Mesenchymal stem cell (in vitro differentiated cells and primary cell): Measurements from ENCODE around the gene ADAMTS17.

Source experiments
- DNase-seq: peaks from one replicate; pipeline ENCODE4 v3.0.0-alpha.2; 2013
- H2AFZ ChIP-seq: one replicate; pipeline ENCODE4 v1.6.1; 2013; ENCODE audit warnings: low read depth, mild to moderate bottlenecking, control low read depth, inconsistent platforms, low read length, moderate library complexity
- H2AK5ac ChIP-seq: 2 replicates; pipeline ENCODE4 v1.6.1; 2013; ENCODE audit warnings: low read length, moderate library complexity, mild to moderate bottlenecking, inconsistent platforms; ENCODE audit not compliant: severe bottlenecking
- H2BK120ac ChIP-seq: one replicate; pipeline ENCODE4 v1.6.1; 2013; ENCODE audit warnings: low read depth, mild to moderate bottlenecking, inconsistent platforms, low read length, moderate library complexity
- H2BK12ac ChIP-seq, 2 experiments: one replicate each; pipeline ENCODE4 v1.6.1; 2013; ENCODE audit warnings: inconsistent platforms in 2 of 2, low read length in 2 of 2, mild to moderate bottlenecking in 2 of 2, moderate library complexity in 2 of 2, control low read depth in 1 of 2
- H2BK15ac ChIP-seq: one replicate; pipeline ENCODE4 v1.6.1; 2013; ENCODE audit warnings: mild to moderate bottlenecking, low read depth, inconsistent platforms; ENCODE audit not compliant: poor library complexity, severe bottlenecking
- H2BK5ac ChIP-seq: 2 replicates; pipeline ENCODE4 v1.6.1; 2013; ENCODE audit warnings: low read depth, mild to moderate bottlenecking, low read length, control low read depth, inconsistent platforms; ENCODE audit not compliant: poor library complexity, severe bottlenecking
- H3K14ac ChIP-seq, 2 experiments: one replicate each; pipeline ENCODE4 v1.6.1; 2013; ENCODE audit warnings: inconsistent platforms in 2 of 2, low read length in 2 of 2, control low read depth in 1 of 2, mild to moderate bottlenecking in 1 of 2, moderate library complexity in 1 of 2
- H3K18ac ChIP-seq, 2 experiments: one replicate each; pipeline ENCODE4 v1.6.1; 2013; ENCODE audit warnings: inconsistent platforms in 2 of 2, low read length in 2 of 2, control low read depth in 1 of 2, low read depth in 1 of 2, mild to moderate bottlenecking in 1 of 2
- H3K23ac ChIP-seq, 2 experiments: one replicate each; pipeline ENCODE4 v1.6.1; 2013; ENCODE audit warnings: inconsistent platforms in 2 of 2, low read length in 2 of 2, mild to moderate bottlenecking in 2 of 2, moderate library complexity in 2 of 2, control low read depth in 1 of 2
- H3K27ac ChIP-seq: 2 replicates; pipeline ENCODE4 v1.5.1; 2013; ENCODE audit warnings: mild to moderate bottlenecking, moderate library complexity, low read length, control low read depth, inconsistent platforms; ENCODE audit not compliant: poor library complexity, severe bottlenecking
- H3K27me3 ChIP-seq, 2 experiments: 2 replicates each; pipeline versions ENCODE4 v1.6.1 to v1.7.0; 2013; ENCODE audit warnings: low read length in 2 of 2, mild to moderate bottlenecking in 2 of 2, moderate library complexity in 2 of 2, control low read depth in 1 of 2, inconsistent platforms in 1 of 2; ENCODE audit not compliant: control insufficient read depth in 1 of 2, insufficient read depth in 1 of 2
- H3K36me3 ChIP-seq, 2 experiments: 2 replicates each; pipeline versions ENCODE4 v1.6.1 to v1.7.0; 2013; ENCODE audit warnings: low read length in 2 of 2, control low read depth in 1 of 2, inconsistent platforms in 1 of 2, low read depth in 1 of 2, mild to moderate bottlenecking in 1 of 2; ENCODE audit not compliant: insufficient read depth in 2 of 2, control insufficient read depth in 1 of 2
- H3K4ac ChIP-seq, 2 experiments: one replicate each; pipeline ENCODE4 v1.6.1; 2013; ENCODE audit warnings: inconsistent platforms in 2 of 2, low read length in 2 of 2, mild to moderate bottlenecking in 2 of 2, moderate library complexity in 2 of 2, control low read depth in 1 of 2, low read depth in 1 of 2
- H3K4me1 ChIP-seq: 2 replicates; pipeline ENCODE4 v1.6.1; 2013; ENCODE audit warnings: low read depth, low read length, control low read depth; ENCODE audit not compliant: control insufficient read depth, insufficient read depth
- H3K4me2 ChIP-seq: 2 replicates; pipeline ENCODE4 v1.6.1; 2013; ENCODE audit warnings: low read length, mild to moderate bottlenecking, inconsistent platforms; ENCODE audit not compliant: poor library complexity, severe bottlenecking
- H3K4me3 ChIP-seq, 2 experiments: 2 replicates each; pipeline versions ENCODE4 v1.5.1 to v1.7.0; 2013; ENCODE audit warnings: low read length in 2 of 2, mild to moderate bottlenecking in 2 of 2, control low read depth in 1 of 2, low read depth in 1 of 2; ENCODE audit not compliant: insufficient read depth in 1 of 2
- H3K79me1 ChIP-seq: replicated peaks from 2 replicates; pipeline ENCODE4 v1.6.1; 2013; ENCODE audit warnings: mild to moderate bottlenecking, control low read depth, low read length, inconsistent platforms; ENCODE audit not compliant: poor library complexity, severe bottlenecking
- H3K9ac ChIP-seq: 2 replicates; pipeline ENCODE4 v1.7.0; 2013; ENCODE audit warnings: mild to moderate bottlenecking, low read length, moderate library complexity
- H3K9me3 ChIP-seq: 2 replicates; pipeline ENCODE4 v1.7.0; 2013; ENCODE audit warnings: mild to moderate bottlenecking, low read length; ENCODE audit not compliant: control insufficient read depth
- H4K8ac ChIP-seq: one replicate; pipeline ENCODE4 v1.6.1; 2013; ENCODE audit warnings: inconsistent platforms, mild to moderate bottlenecking, low read length, moderate library complexity
- H4K91ac ChIP-seq: one replicate; pipeline ENCODE4 v1.6.1; 2013; ENCODE audit warnings: mild to moderate bottlenecking, low read length, inconsistent platforms
- WGBS: methylation state at CpG from one replicate; pipeline ENCODE4 v1.1.7; 2013; ENCODE audit warnings: mixed read lengths; 5-methylcytosine and 5-hydroxymethylcytosine counted together

The ADAMTS17 gene

GRCh38 chr15:100168787-100169186 is 173.0 kb downstream of the ADAMTS17 start:
- Histone ChIP-seq H2BK120ac (no peak overlapping the region), H3K9me3 (peaks cover 21% of the 10 kb centered on the region), H3K27me3 (peaks cover 0 to 3% of the 10 kb centered on the region in 2 experiments), H3K4ac (no peak overlapping the region), H2BK5ac (no peak overlapping the region), H4K8ac (no peak overlapping the region), H3K4me2 (no peak overlapping the region), H3K23ac (no peak overlapping the region), H4K91ac (no peak overlapping the region), H3K4me3 (no peak overlapping the region), H2BK15ac (no peak overlapping the region), H3K36me3 (no peaks in the 10 kb centered on the region), H3K27ac (no peak overlapping the region), H2BK12ac (no peak overlapping the region), H3K9ac (no peak overlapping the region), H3K4me1 (no peaks in the 10 kb centered on the region), H3K18ac (no peak overlapping the region), H3K14ac (no peak overlapping the region), H3K79me1 (no peaks in the 10 kb centered on the region), H2AFZ (no peak overlapping the region), H2AK5ac (no peak overlapping the region)
- no peak for DNase-seq
- WGBS = 82% methylated on average over 11 of the region's 11 CpGs

GRCh38 chr15:100167884-100168375 is 173.8 kb downstream of the ADAMTS17 start:
- Histone ChIP-seq H3K27me3 (peaks cover 0 to 3% of the 10 kb centered on the region in 2 experiments), H2BK5ac (no peak overlapping the region), H3K27ac (no peak overlapping the region), H3K14ac (no peak overlapping the region), H4K91ac (no peak overlapping the region), H3K79me1 (no peaks in the 10 kb centered on the region), H3K9me3 (peaks cover 12% of the 10 kb centered on the region), H3K23ac (no peak overlapping the region), H3K9ac (no peak overlapping the region), H2BK120ac (no peak overlapping the region), H2AFZ (no peak overlapping the region), H2BK12ac (no peak overlapping the region), H3K4me2 (no peak overlapping the region), H3K4ac (no peak overlapping the region), H3K18ac (no peak overlapping the region), H2AK5ac (no peak overlapping the region), H2BK15ac (no peak overlapping the region), H3K4me1 (no peaks in the 10 kb centered on the region), H4K8ac (no peak overlapping the region), H3K36me3 (no peaks in the 10 kb centered on the region), H3K4me3 (no peak overlapping the region)
- DNase-seq = no peak
- WGBS = 87% methylated on average over 15 of the region's 15 CpGs

GRCh38 chr15:100166313-100166712 is 175.5 kb downstream of the ADAMTS17 start:
- Histone ChIP-seq H3K14ac (no peak overlapping the region), H3K27ac (no peak overlapping the region), H3K4me1 (no peaks in the 10 kb centered on the region), H3K4ac (no peak overlapping the region), H2BK15ac (no peak overlapping the region), H2AFZ (no peak overlapping the region), H3K36me3 (no peaks in the 10 kb centered on the region), H4K91ac (no peak overlapping the region), H3K23ac (no peak overlapping the region), H2AK5ac (no peak overlapping the region), H3K79me1 (no peaks in the 10 kb centered on the region), H2BK120ac (no peak overlapping the region), H2BK5ac (no peak overlapping the region), H3K4me3 (no peak overlapping the region), H3K27me3 (peaks cover 0 to 3% of the 10 kb centered on the region in 2 experiments), H2BK12ac (no peak overlapping the region), H3K9ac (no peak overlapping the region), H4K8ac (no peak overlapping the region), H3K18ac (no peak overlapping the region), H3K9me3 (peaks cover 2% of the 10 kb centered on the region), H3K4me2 (no peak overlapping the region)
- no CpG with 5 or more reads among the region's 1 CpG for WGBS
- no peak for DNase-seq

- Histone ChIP-seq H3K36me3 (no peaks in the 10 kb centered on the region), H4K8ac (no peak overlapping the region), H3K27me3 (peaks cover 0 to 9% of the 10 kb centered on the region in 2 experiments), H2BK5ac (no peak overlapping the region), H2BK120ac (no peak overlapping the region), H2BK15ac (no peak overlapping the region), H3K27ac (no peak overlapping the region), H4K91ac (no peak overlapping the region), H2BK12ac (no peak overlapping the region), H3K4me1 (no peaks in the 10 kb centered on the region), H2AFZ (no peak overlapping the region), H3K4ac (no peak overlapping the region), H3K79me1 (no peaks in the 10 kb centered on the region), H3K4me3 (no peak overlapping the region), H3K9ac (no peak overlapping the region), H3K4me2 (no peak overlapping the region), H3K14ac (no peak overlapping the region), H3K18ac (no peak overlapping the region), H3K9me3 (no peaks in the 10 kb centered on the region), H3K23ac (no peak overlapping the region), H2AK5ac (no peak overlapping the region)
- WGBS = 89% methylated on average over 3 of the region's 3 CpGs
- no peak for DNase-seq
Measured at GRCh38 chr15:100163961-100164360, 177.8 kb downstream of the ADAMTS17 start.
